GM21786 (cell line): ENCODE results near the gene GRAP.

Experiments used
- ATAC-seq: cut with Tn5 transposase; IDR thresholded peaks from one replicate; pipeline ENCODE4 v1.9.1; 2021; ENCODE audit not compliant: unreplicated experiment

The GRAP gene

DNA sequence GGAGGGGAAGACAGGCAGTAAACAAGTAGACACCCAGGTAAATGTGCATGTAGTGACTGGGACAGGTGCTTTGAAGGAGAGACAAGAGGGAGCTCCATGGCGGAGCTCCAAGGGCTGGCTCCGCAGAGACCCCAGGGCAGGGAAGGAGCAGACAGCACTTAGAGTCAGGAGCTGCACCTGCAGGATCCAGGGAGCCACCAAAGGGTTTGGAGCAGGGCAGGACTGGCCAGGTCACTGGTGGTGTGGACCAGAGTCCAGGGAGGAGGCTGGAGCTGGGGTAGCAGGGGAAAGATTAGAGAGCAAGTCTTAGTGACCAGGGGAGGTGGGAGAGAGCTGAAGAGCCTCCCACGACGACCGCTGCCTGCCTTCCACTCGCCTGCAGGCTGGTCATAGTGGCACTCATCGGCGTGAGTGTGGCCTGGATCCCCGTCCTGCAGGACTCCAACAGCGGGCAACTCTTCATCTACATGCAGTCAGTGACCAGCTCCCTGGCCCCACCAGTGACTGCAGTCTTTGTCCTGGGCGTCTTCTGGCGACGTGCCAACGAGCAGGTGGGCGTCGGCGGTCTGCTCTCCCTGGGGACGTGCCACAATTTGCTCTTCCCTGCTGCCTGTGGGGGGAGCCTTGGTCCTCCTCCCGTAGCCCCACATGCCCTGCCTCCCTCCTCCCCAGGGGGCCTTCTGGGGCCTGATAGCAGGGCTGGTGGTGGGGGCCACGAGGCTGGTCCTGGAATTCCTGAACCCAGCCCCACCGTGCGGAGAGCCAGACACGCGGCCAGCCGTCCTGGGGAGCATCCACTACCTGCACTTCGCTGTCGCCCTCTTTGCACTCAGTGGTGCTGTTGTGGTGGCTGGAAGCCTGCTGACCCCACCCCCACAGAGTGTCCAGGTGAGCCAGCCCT, 27.5 kb downstream of the GRAP start:
- no peak for ATAC-seq

- no peak for ATAC-seq
These were observed 28.2 kb downstream of the GRAP start for GRCh38 chr17:19018600-19018950.

DNA sequence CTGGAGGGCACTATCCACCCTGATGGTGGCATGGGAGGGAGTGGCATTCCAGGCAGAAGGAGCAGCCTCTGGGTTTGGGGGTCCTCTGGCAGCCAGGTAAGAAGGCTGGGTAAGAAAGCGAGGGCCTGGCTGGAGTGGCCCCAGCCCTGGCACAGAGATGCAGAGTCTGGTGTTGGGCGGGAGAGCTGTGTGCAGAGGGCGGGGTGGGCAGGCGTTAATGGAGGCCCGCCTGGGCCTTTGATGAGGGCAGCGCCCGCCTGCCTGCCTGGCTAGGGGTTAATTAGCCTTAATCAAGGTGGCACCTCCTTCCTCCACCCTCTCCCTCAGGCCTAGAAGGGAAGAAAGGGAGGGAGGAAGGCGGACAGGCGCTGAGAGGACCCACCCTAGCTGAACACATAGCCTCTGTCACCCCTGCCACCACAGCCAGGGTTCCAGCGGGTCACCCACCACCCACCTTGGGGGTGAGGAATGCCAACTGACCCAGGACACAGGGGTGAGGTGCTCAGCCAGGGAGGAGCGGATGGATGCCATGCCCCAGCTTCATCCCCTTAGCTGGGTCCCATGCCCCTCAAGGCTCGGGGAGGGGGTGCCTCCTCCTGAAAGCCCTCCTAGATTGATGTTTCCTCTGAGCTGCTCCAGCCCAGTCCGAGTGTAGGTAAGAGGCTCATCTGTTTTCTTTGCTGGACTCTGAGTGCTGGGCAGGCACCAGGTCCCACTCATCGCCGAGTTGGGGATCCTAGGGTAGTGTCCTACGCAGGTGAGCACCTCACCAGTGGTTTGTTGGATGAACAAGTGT, 28.8 kb downstream of the GRAP start:
- no peak for ATAC-seq

- ATAC-seq = no peak
These were observed 29.4 kb downstream of the GRAP start for GRCh38 chr17:19017401-19017800.

DNA sequence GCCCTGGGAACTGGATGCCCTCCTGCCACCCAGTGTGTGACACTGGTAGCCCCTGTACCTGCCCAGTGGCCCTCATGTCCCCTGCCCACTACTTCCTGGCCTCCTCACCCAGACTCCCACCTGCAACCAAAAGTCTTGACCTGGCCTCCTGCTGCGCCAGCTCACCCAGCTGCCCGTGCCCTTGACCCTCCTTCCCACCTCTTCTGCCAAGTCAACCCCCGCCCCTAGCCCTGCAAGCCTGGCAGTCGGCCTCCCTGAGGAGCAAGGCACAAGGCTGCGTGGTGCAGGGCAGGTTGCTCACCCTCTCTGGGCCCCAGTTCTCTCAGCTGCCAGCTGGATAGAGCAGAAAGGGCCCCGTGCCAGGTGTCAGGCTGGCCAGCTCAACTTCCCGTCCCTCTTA, 29.9 kb downstream of the GRAP start:
- ATAC-seq = no peak

GRCh38 chr17:19016297-19016696, 30.5 kb downstream of the GRAP start:
- ATAC-seq = no peak

- no peak for ATAC-seq
These were observed 31.3 kb downstream of the GRAP start for GRCh38 chr17:19015428-19015827.

DNA sequence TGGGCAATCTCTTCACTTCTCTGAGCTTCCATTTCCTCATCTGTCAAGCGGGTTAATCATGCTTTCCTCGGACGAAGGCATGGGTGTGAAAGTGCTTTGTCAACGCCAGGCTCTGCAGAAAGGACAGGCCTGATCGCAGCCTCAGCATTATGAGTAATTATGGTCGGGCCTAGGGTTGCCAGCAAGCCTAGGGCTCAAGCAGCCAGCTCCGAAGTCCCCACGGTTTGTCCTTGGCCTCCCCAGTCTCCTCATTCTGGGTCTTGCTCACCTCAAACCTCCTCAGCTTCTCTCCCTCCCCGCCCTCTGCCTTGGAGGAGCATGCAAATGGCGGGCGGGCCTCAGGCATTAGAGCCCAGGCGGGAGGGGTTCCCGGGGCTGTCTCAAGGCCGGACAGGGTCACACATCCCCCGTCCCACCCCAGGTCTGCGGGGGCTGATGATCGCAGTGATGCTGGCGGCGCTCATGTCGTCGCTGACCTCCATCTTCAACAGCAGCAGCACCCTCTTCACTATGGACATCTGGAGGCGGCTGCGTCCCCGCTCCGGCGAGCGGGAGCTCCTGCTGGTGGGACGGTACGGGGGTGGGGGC, 32.0 kb downstream of the GRAP start:
- no peak for ATAC-seq

- ATAC-seq = no peak
These were observed 32.7 kb downstream of the GRAP start for GRCh38 chr17:19013806-19014627.

- no peak for ATAC-seq
These were observed 33.5 kb downstream of the GRAP start for GRCh38 chr17:19013226-19013625.

DNA sequence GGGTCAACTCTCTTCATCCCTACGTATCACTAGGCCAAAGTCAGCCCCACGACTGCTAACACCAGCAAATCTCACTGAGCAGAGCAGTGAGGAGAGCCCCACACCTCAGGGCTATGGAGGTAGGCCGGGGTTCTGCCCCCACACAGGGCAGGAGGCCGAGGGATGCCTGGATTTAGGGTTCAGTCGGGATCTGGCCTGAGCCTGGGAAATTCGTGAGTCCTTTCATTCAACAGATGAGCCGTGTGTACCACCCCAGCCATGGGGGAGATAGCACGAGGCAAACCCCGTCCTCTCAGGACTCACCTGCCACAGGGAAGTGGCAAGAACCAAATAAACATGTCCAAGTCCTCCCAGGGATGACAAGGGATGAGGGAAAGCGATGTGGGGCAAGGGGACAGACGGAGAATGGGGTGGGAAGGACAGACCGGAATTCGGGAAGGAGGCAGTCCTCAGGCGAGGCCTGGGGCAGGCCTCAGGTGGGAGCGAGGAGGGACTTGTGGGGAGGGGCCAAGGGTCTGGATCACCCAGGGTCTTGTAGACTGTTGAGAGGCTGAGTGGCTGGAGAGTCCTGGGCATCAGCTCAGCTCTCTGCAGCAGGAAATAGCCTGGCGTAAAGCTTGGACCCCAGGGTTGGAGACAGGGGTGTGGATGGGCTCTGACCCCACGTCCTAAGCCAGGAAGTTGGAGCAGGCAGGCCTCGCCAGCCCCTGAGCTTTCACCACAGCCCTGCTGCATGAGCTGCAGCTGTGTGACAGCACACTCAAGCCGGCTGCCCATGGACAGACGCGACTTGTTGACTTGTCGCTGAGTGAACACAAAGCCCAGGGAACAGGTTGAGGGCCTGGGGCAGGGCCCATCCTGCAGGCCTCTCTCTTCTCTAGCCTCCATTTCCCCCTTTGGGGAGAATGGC, 34.3 kb downstream of the GRAP start:
- no peak for ATAC-seq

- no peak for ATAC-seq
These were observed 35.2 kb downstream of the GRAP start for GRCh38 chr17:19011581-19011980.

DNA sequence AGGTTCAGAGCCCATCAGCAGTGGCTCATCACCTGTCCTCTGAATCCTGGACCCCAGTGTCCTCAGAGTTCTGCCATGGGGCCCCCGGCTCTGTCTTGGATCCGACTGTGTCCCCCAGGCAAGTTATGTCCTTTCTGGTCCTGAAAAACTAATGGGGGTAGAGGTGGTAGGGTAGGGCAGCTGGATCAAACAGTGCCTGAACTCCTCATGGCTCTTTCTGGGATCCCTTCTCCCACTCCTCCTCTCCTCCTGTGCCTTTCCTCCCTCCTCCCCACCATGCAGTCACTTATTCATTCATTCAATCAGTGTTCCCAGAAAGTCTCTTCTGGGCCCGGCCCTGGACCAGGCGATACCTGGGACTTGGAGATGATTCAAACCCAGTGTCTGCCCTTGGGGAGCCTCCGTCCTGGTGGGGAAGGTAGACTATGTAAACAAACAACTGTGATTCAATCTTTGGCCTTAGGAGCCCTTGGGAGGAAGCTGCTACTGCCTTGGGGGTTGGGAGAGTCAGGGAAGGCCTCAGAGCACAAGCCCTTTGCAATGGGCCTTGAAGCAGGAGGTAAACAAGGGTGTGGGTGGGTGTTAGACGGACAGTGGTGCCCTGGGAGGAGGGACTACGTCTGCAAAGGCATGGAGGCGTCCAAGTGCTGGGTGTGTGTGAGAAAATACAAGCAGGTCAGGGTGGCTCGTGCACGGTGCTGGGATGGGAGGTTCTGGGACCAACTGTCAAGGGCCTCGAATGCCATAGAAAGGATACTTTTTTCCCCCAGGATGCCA, 35.8 kb downstream of the GRAP start:
- no peak for ATAC-seq

DNA sequence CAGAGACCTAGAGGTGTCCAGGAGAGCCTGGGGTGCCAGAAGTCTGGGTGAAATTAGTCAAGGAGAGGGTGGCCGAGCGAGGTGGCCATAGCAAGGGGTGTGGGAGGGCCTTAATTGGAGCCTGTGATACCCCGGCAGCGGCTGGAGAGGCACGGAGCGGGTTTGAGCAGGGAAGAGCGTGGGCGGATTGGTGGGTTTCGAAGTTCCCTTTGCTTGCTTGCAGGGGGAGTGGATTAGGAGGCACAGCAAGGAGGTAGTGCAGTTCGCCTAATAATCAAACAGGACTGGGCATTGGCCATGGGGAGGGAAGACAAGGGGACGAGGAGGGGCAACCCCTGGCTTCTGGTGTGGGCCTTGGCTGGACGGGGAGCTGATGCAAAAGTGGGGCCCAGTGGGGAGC, 36.8 kb downstream of the GRAP start:
- no peak for ATAC-seq

DNA sequence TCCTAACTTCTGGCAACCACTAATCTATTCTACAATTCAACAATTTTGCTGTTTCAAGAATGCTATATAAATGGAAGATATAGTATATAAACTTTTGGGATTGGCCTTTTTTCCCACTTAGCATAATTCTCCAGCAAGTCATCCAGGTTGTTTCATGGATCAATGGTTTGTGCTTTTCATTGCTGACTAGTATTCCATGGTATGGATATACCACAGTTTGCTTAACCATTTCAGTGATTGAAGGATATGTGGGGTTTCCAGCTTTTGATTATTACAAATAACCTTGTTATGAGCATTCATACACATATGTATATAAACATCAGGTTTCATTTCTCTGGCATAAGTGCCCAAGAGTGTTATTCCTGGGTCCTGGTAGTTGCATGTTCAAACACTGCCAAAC, 40.1 kb downstream of the GRAP start:
- ATAC-seq = no peak

- ATAC-seq = no peak
These were observed 40.8 kb downstream of the GRAP start for GRCh38 chr17:19005789-19006430.

DNA sequence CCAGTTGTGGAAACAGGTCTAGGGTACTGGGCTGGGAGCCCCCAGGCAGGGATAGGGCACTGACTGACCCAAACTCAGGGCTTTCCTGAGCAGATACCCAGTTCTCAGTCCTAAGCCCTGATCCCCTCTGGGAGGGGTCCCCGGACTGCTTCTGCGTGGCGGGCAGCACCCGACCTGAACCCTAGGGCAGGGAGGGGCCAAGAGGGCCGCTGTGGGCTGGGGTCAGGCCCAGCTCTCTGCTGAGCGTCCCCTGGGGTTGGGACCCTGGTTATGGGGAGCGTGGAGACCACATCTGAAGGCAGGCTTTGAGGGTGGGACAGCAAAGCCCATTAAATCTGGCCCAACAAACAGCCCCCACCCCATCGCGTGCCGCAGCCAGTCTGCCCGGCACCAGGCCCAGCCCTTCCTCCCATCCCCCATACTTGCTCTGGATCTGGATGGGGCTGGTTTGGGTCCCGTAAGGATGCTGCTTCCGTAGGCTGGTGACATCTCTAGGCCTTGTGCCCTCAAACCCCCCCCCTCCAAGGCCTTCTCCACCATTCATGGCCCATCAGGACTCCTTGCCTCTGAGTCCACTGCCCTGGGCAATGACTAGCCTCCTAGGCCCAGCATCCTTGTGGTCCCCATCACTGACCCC, 41.5 kb downstream of the GRAP start:
- ATAC-seq = no peak

- peak; percentile 82 for ATAC-seq
These were observed 42.2 kb downstream of the GRAP start, which contains the start of gene FAM83G for GRCh38 chr17:19004421-19005136. Gene FAM83G, minus strand, starts transcription at chr17:19004764. Its CDS starts 723 bp downstream, at chr17:19004041.
